GM19397 (cell line): ENCODE measurements around the gene MAMLD1.

Experiments
- ATAC-seq: cut with Tn5 transposase; IDR thresholded peaks from one replicate; pipeline ENCODE4 v1.9.1; 2021; ENCODE audit warnings: mild to moderate bottlenecking, moderate library complexity; ENCODE audit not compliant: unreplicated experiment

The MAMLD1 gene

GRCh38 chrX:150558424-150558823, 195.3 kb downstream of the MAMLD1 start:
- ATAC-seq: no peak
